PC-9 (cell line): ENCODE measurements around the gene MAPT. TPM values are rescaled to one million over a fixed set of nuclear protein-coding genes. Genes with fewer than 3 reads are reported as not detected.

ENCODE experiments used
- BruUV-seq: library from RNA; stranded (reverse); fragments of 400-500 nt; replicated peaks from 2 replicates; lab custom pipeline; 2021; lab: Mats Ljungman, UMichigan
- CTCF ChIA-PET: fragments of 300-600 bp; sonication (Branson Sonifier 250); formaldehyde crosslinking; loops from one replicate; lab custom pipeline; 2022; ENCODE audit warnings: antibody characterized with exemption; lab: Charles Lee
- POLR2A ChIA-PET: fragments of 300-600 bp; sonication (Branson Sonifier 250); formaldehyde crosslinking; loops from one replicate; lab custom pipeline; 2022; ENCODE audit warnings: antibody characterized with exemption; ENCODE audit not compliant: unreplicated experiment; lab: Charles Lee
- DNase-seq, 2 experiments: peaks; one replicate each; pipeline versions ENCODE4 v3.0.0 to v3.0.0-alpha.2; 2015 to 2022; ENCODE audit warnings: mixed read lengths in 1 of 2
- H2AFZ ChIP-seq: fragments of 200-600 bp; sonication (generic); 2 replicates; pipeline ENCODE4 v1.8.1; 2017; ENCODE audit warnings: antibody characterized with exemption
- H3F3A ChIP-seq: fragments of 200-600 bp; sonication (generic); 2 replicates; pipeline ENCODE4 v1.8.1; 2017; ENCODE audit warnings: antibody characterized with exemption, mild to moderate bottlenecking, low read depth; ENCODE audit not compliant: insufficient read depth
- H3K27ac ChIP-seq: fragments of 200-600 bp; sonication (generic); 2 replicates; pipeline ENCODE4 v1.6.1; 2016; ENCODE audit warnings: mixed run types
- H3K27me3 ChIP-seq: fragments of 200-600 bp; sonication (generic); 2 replicates; pipeline ENCODE4 v1.6.1; 2016; ENCODE audit warnings: low read depth, mixed run types; ENCODE audit not compliant: insufficient read depth
- H3K36me3 ChIP-seq: fragments of 200-600 bp; sonication (generic); 2 replicates; pipeline ENCODE4 v1.6.1; 2016; ENCODE audit warnings: low read depth, mixed run types
- H3K4me1 ChIP-seq: fragments of 200-600 bp; sonication (generic); replicated peaks from 2 replicates; pipeline ENCODE4 v1.6.1; 2016; ENCODE audit warnings: mixed run types; ENCODE audit not compliant: insufficient read depth
- H3K4me2 ChIP-seq: fragments of 200-600 bp; sonication (generic); 2 replicates; pipeline ENCODE4 v1.6.1; 2017; ENCODE audit warnings: mixed run types
- H3K4me3 ChIP-seq: fragments of 200-600 bp; sonication (generic); 2 replicates; pipeline ENCODE4 v1.6.1; 2016; ENCODE audit warnings: mixed run types
- H3K79me2 ChIP-seq: fragments of 200-600 bp; sonication (generic); 2 replicates; pipeline ENCODE4 v1.6.1; 2017; ENCODE audit warnings: low read depth, mixed run types
- H3K9me2 ChIP-seq: fragments of 200-600 bp; sonication (generic); 2 replicates; pipeline ENCODE4 v1.8.1; 2017; ENCODE audit warnings: mild to moderate bottlenecking; ENCODE audit not compliant: insufficient read depth
- H3K9me3 ChIP-seq: fragments of 200-600 bp; sonication (generic); 2 replicates; pipeline ENCODE4 v1.8.1; 2016; ENCODE audit warnings: low read depth; ENCODE audit not compliant: insufficient read depth
- H4K20me1 ChIP-seq: fragments of 200-600 bp; sonication (generic); 2 replicates; pipeline ENCODE4 v1.8.1; 2017; ENCODE audit not compliant: insufficient read depth
- CTCF ChIP-seq: fragments of 200-600 bp; sonication (generic); conservative IDR thresholded peaks from 2 replicates; pipeline ENCODE4 v1.6.1; 2017; ENCODE audit warnings: mixed run types, antibody characterized with exemption, mild to moderate bottlenecking, moderate library complexity
- EZH2 ChIP-seq: fragments of 200-600 bp; sonication (generic); IDR thresholded peaks from 2 replicates; pipeline ENCODE4 v1.8.0; 2017; ENCODE audit warnings: antibody characterized with exemption, low read depth
- intact Hi-C: fragments of 100-400 bp; cut with micrococcal nuclease; formaldehyde crosslinking; loops from one replicate; pipeline ENCODE4 v1.10.0; 2022; ENCODE audit not compliant: unreplicated experiment
- total RNA-seq: library from RNA; stranded (reverse); gene quantifications from 2 replicates; pipeline ENCODE4 v1.2.3, GENCODE V29; 2021

The MAPT gene
- total RNA-seq, 1 experiment from 2014 or later = 0.85 TPM

DNA sequence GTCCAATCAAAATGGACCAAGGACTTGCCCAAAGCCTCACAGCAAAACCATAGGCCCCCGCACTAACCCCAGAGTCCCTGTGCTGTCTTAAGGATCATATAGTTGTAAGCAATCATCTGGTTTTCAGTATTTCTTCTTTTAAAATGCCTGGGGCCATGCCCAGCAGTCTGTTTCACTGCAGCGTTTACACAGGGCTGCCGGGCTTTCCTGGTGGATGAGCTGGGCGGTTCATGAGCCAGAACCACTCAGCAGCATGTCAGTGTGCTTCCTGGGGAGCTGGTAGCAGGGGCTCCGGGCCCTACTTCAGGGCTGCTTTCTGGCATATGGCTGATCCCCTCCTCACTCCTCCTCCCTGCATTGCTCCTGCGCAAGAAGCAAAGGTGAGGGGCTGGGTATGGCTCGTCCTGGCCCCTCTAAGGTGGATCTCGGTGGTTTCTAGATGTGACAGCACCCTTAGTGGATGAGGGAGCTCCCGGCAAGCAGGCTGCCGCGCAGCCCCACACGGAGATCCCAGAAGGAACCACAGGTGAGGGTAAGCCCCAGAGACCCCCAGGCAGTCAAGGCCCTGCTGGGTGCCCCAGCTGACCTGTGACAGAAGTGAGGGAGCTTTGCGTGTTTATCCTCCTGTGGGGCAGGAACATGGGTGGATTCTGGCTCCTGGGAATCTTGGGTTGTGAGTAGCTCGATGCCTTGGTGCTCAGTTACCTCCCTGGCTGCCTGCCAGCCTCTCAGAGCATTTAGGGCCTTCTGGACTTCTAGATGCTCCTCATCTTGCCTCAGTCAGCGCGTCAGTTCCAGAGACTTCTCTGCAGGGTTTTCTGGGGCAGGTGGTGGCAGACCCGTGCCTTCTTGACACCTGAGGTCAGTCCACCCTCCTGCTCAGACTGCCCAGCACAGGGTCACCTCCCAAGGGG lies 79.8 kb downstream of the MAPT start:
- Histone ChIP-seq H3K9me2 (no peaks in the 10 kb centered on the region), H3K27ac (no peak overlapping the region), H3K36me3 (no peaks in the 10 kb centered on the region), H3K4me2 (no peak overlapping the region), H2AFZ (no peak overlapping the region), H4K20me1 (peaks cover 5% of the 10 kb centered on the region; the same call in 1 of the 2 replicates), H3K4me1 (no peaks in the 10 kb centered on the region), H3F3A (no peaks in the 10 kb centered on the region), H3K9me3 (no peaks in the 10 kb centered on the region; the same call in 1 of the 2 replicates), H3K79me2 (no peaks in the 10 kb centered on the region), H3K4me3 (no peak overlapping the region), H3K27me3 (peaks cover 31% of the 10 kb centered on the region)
- ChIA-PET CTCF (no interaction called here), POLR2A (interaction anchor here (0.6 kb wide), 1 partner anchor 26 kb away, joined by 4 read pairs; no protein-coding TSS in a partner anchor)
- DNase-seq = no peak
- TF ChIP-seq EZH2 (no peak), CTCF (no peak)
- no TSS peak for BruUV-seq
- intact Hi-C loops = no loop called here

GRCh38 chr17:45974916-45975630 lies 80.7 kb downstream of the MAPT start:
- Histone ChIP-seq H3K4me1 (no peaks in the 10 kb centered on the region), H2AFZ (no peak overlapping the region)
- CTCF ChIA-PET = no interaction called here

More at GRCh38 chr17:45974916-45975630, 80.7 kb downstream of the MAPT start:
- Histone ChIP-seq H3K9me2 (no peaks in the 10 kb centered on the region), H3K36me3 (no peaks in the 10 kb centered on the region), H3K27ac (no peak overlapping the region), H3K4me3 (no peak overlapping the region), H4K20me1 (peaks cover 5% of the 10 kb centered on the region; the same call in 1 of the 2 replicates), H3K27me3 (peaks cover 30% of the 10 kb centered on the region), H3K4me2 (no peak overlapping the region), H3F3A (no peaks in the 10 kb centered on the region), H3K9me3 (no peaks in the 10 kb centered on the region; the same call in 1 of the 2 replicates), H3K79me2 (no peaks in the 10 kb centered on the region)
- BruUV-seq = no TSS peak
- DNase-seq = no peak
- intact Hi-C loops = no loop called here
- TF ChIP-seq EZH2 (no peak), CTCF (no peak)
- POLR2A ChIA-PET = no interaction called here
